ENCODE data around the gene KEL.

Gene KEL

GRCh38 chr7:142927085-142927745 lies 34.9 kb downstream of the KEL start:
- DNase-seq: no peak

GRCh38 chr7:142925413-142925812 lies 36.8 kb downstream of the KEL start:
- DNase-seq: no peak

GRCh38 chr7:142923391-142923790 lies 38.8 kb downstream of the KEL start:
- no peak for DNase-seq

GRCh38 chr7:142919656-142920055 lies 42.5 kb downstream of the KEL start:
- no peak for DNase-seq

DNA sequence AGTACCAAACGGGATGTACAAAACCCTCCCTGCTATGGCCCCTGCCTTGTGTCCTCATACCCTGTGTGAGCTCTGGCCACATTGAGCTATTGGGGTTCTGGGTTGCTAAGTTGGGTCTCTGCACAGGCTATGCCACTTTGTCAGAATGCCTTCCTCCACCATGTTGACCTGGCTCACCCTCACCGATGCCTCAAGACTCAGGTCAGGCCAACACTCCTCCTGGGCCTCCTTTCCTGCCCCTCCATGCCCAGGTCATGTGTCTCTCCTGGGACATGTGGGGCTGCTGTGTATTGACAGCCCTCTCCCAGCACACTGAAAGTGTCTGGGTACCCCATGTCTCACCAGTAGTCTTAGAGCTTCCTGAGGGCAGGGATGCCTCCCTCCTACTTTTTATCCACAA lies 43.3 kb downstream of the KEL start:
- no peak for DNase-seq

DNA sequence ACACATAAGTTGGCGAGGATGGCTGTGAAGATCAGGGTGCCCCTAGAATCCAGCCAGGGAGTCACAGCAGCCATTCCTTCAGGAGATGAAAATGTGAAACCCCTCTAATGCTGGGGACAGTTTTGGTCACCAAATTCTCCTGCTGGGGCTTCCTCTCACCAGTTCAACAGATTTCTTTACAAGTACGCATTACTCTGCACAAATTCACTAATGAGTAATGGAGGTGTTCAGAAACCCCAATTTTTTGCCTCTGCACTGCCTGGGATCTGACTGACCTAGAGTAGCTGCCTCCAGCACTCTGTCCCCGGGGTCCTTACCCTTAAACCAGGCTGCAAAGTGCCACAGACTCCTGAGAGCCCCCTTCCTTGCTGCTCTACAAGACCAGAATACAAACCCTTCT lies 44.7 kb downstream of the KEL start:
- no peak for DNase-seq

- DNase-seq: no peak
Measured at GRCh38 chr7:142916508-142916907, 45.7 kb downstream of the KEL start.

- DNase-seq: no peak
Measured at GRCh38 chr7:142915315-142915714, 46.8 kb downstream of the KEL start.

DNA sequence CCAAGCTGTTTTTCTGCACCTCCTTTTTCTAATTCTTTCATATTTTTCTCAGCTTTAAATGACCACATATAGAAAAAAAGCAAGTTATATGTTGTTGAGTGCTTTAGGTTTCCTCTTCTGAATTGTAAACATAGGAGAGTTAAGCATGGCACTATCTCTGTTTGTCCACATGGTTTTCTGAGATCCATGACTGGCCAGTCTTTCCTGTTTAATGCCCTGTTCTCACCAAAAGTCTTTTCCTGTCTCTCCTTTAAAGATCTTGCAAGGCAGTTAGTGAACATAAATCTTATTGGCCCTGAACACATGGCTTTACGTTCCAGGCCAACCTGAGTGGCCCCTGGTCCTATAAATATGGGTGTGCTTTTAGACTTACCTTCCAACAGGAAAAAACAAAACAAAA lies 48.0 kb downstream of the KEL start:
- DNase-seq: no peak

- no peak for DNase-seq
Measured at GRCh38 chr7:142913566-142913965, 48.6 kb downstream of the KEL start.

DNA sequence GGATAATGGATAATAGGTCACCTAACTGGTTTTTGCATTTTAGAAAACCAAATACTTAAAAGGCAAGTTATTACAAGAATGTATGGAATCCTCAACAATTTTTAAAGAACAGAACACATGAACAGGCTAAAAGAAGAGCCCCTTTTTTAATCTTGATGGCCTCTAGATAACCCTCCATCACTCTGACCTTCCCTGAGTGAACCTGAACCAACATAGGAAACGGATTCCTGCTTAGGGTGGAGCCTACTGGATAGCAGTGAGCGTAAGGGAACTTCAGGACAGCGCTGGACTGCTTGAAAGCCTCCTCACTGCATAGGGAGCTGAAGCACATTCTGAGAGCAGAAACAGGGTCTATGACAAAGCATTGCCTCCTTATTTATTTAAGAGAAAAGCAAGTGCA lies 49.1 kb downstream of the KEL start:
- DNase-seq: no peak

DNA sequence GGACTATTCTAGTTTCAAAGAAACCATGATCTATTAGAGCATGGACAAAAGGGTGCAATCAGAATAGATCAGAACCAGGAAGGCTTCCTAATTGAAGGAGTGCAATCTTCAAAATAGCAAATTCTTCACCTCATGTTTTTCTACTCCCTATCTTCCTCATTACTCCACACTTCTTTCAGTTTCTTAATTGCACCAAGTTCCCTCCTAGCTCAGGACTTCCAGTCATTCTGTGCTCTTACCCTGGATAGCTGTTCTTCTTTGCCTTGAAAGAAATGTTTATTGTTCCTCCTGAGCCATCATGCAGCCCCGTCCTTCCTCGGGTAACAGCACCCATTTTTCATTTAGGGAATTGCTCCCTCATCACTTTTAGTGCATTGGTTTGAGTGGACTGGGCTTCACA lies 51.7 kb downstream of the KEL start:
- no peak for DNase-seq

GRCh38 chr7:142910031-142910433 lies 52.1 kb downstream of the KEL start:
- no peak for DNase-seq

GRCh38 chr7:142908921-142909890 lies 53.0 kb downstream of the KEL start:
- DNase-seq: no peak

- no peak for DNase-seq
Measured at GRCh38 chr7:142908290-142908689, 53.9 kb downstream of the KEL start.

DNA sequence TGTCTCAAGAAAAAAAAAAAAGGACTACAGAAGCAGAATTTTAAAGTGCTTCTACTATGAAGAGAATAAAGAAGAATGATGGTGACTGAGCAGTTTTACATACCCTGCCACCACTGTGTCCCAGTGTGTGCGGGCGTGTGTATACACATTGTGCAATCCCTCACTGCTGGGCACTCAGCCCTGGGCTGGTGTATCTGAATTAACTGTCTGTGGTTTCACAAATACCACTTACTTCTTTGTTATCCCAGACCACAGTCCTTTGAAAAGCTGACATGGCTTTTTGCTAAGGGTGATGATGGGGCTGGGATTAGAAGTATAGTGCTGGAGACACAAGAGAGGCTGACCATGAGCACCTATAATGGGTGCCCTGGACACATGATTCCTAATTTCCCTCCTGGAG lies 55.5 kb downstream of the KEL start:
- DNase-seq: no peak

DNA sequence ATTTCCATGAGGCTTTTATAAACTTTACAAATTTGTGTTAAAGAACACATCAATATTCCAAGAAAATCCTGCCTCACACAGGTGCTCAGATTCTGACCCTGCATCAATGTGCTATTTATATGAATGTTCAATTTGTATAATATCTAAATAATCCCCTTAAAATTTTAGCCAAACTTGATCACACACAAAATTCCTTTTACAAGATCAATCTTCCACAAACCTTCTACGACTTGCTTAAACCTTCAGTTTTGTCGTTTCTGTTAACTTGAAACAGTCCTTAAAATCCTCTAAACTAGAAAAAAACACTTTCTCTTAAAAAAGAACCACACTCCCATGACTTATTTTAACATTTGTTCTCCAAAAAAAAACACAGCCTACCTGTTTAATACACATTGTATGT lies 56.4 kb downstream of the KEL start:
- no peak for DNase-seq

DNA sequence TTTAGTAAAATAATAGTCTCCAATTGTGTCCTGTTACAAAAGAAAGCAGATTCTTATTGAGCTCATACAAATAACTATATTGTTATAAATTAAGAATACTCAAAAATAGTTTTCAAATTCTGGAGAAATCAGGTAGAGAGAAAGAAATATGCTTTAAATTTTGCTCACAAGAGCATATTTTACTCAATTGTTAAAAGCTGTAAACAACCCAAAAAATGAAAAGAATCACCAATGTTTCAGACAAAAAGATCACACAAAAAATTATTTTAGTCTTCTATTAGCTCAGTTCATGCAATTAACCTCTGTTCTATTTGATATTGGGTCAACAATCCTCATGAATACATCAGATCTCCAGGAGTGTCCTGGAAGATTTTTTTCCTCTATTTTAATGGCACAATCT lies 58.0 kb downstream of the KEL start:
- DNase-seq: no peak

DNA sequence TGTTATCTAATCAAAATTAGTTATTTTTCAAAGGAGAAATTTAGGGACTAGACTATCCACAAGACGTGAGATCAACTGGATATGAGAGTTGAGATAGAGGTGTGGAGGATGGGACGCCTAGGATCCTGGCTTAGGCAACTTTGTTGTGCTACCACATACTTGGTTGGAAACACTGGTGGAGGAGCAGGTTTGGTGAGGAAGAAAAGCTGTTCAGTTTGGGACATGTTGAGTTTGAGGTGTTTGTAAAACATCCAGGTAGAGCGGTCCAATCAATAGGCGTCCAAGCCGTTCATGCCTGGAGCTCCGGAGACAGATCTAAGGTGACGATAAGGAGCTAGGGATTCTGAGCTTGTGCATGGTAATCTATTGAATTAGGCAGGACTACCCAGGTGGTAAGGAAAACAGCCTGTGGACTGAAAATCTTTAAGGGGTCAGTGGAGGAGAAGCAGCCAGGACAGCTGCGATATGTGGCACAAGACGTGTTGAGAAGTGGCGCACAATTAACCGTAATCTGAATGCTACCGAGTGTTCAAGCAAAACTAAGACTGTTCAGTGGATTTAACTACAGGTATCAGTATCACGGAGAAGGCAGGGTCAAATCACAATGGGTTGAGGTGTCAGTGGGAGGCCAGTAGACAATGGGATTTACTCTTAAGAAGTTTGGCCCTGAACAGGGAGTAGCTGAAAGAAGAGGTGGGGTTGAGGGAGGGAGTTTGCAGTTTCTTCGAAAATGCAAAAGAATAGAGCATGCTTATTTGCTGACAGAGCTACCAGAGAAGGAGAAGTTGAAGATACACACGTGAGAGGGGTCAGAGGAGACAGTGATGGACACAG lies 60.5 kb downstream of the KEL start:
- no peak for DNase-seq

DNA sequence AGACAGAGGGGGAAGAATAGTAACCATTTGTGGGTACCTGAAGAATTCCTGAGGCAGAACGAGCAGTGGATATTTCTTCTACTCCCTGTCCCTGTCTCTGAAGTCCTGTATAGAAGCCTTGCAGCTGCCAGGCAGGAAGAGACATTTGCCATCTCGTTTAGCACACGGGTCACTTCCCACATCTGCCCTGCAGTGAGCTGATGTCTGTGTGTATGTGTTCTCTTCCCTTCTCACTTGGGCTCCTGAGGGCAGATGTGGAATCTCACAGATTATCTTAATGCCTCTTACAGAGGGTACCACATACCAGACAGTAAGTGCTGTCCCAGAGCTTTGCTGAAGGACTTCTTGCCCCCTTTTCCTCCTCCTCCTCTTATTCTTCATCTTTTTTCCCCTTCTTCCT lies 62.5 kb downstream of the KEL start:
- DNase-seq: no peak

DNA sequence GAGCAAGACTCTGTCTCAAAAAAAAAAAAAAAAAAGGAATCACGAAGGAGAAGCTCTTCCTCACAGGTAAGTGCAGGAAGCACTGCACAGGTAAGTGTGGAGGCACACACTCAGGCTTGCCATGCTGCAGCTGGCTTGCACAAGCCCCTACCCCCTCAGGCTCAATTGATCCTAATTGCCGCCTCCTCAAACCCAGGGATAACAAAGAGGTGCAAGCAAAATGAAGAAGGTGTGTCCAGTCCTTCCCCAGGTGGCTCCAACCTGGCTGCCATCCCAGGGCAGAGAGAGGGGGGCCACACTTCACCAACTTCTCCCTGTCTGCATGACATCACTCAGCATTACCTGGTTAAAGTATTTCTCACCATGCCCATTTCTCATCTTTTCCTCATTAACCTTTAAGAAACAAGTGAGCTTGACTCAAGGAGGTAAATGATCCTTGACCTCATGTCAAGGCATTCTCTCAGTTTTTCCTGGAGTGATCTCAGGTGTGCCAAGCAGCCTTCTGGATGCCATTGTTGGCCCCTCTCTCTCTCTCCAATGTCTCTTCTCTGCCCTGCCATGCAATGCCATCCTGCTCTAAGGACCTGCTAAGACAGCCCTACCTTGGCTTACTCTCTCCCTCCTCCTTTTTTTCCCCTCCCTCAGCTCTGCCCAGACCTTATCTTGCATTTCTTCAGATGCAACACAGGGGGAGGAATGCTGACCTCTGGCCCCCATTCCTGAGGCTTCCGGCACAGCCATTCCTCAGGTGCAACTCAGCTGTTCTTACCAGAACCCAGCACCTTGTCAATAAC lies 63.6 kb downstream of the KEL start:
- DNase-seq: no peak

GRCh38 chr7:142897691-142898090 lies 64.5 kb downstream of the KEL start:
- no peak for DNase-seq
